PC-9 (cell line): ENCODE measurements around the gene HAGHL. TPM values are rescaled to one million over a fixed set of nuclear protein-coding genes. Genes with fewer than 3 reads are reported as not detected.
"Not testable (repeated sequence)": the region's sequence is repeated elsewhere in the genome, so short reads cannot be mapped to it uniquely, and the experiment has no call there.

ENCODE experiments used
- BruUV-seq: library from RNA; stranded (reverse); fragments of 400-500 nt; replicated peaks from 2 replicates; lab custom pipeline; 2021; lab: Mats Ljungman, UMichigan
- CTCF ChIA-PET: fragments of 300-600 bp; sonication (Branson Sonifier 250); formaldehyde crosslinking; loops from one replicate; lab custom pipeline; 2022; ENCODE audit warnings: antibody characterized with exemption; lab: Charles Lee
- POLR2A ChIA-PET: fragments of 300-600 bp; sonication (Branson Sonifier 250); formaldehyde crosslinking; loops from one replicate; lab custom pipeline; 2022; ENCODE audit warnings: antibody characterized with exemption; ENCODE audit not compliant: unreplicated experiment; lab: Charles Lee
- DNase-seq, 2 experiments: peaks; one replicate each; pipeline versions ENCODE4 v3.0.0 to v3.0.0-alpha.2; 2015 to 2022; ENCODE audit warnings: mixed read lengths in 1 of 2
- H2AFZ ChIP-seq: fragments of 200-600 bp; sonication (generic); 2 replicates; pipeline ENCODE4 v1.8.1; 2017; ENCODE audit warnings: antibody characterized with exemption
- H3F3A ChIP-seq: fragments of 200-600 bp; sonication (generic); 2 replicates; pipeline ENCODE4 v1.8.1; 2017; ENCODE audit warnings: antibody characterized with exemption, mild to moderate bottlenecking, low read depth; ENCODE audit not compliant: insufficient read depth
- H3K27ac ChIP-seq: fragments of 200-600 bp; sonication (generic); 2 replicates; pipeline ENCODE4 v1.6.1; 2016; ENCODE audit warnings: mixed run types
- H3K27me3 ChIP-seq: fragments of 200-600 bp; sonication (generic); 2 replicates; pipeline ENCODE4 v1.6.1; 2016; ENCODE audit warnings: low read depth, mixed run types; ENCODE audit not compliant: insufficient read depth
- H3K36me3 ChIP-seq: fragments of 200-600 bp; sonication (generic); 2 replicates; pipeline ENCODE4 v1.6.1; 2016; ENCODE audit warnings: low read depth, mixed run types
- H3K4me1 ChIP-seq: fragments of 200-600 bp; sonication (generic); replicated peaks from 2 replicates; pipeline ENCODE4 v1.6.1; 2016; ENCODE audit warnings: mixed run types; ENCODE audit not compliant: insufficient read depth
- H3K4me2 ChIP-seq: fragments of 200-600 bp; sonication (generic); 2 replicates; pipeline ENCODE4 v1.6.1; 2017; ENCODE audit warnings: mixed run types
- H3K4me3 ChIP-seq: fragments of 200-600 bp; sonication (generic); 2 replicates; pipeline ENCODE4 v1.6.1; 2016; ENCODE audit warnings: mixed run types
- H3K79me2 ChIP-seq: fragments of 200-600 bp; sonication (generic); 2 replicates; pipeline ENCODE4 v1.6.1; 2017; ENCODE audit warnings: low read depth, mixed run types
- H3K9me2 ChIP-seq: fragments of 200-600 bp; sonication (generic); 2 replicates; pipeline ENCODE4 v1.8.1; 2017; ENCODE audit warnings: mild to moderate bottlenecking; ENCODE audit not compliant: insufficient read depth
- H3K9me3 ChIP-seq: fragments of 200-600 bp; sonication (generic); 2 replicates; pipeline ENCODE4 v1.8.1; 2016; ENCODE audit warnings: low read depth; ENCODE audit not compliant: insufficient read depth
- H4K20me1 ChIP-seq: fragments of 200-600 bp; sonication (generic); 2 replicates; pipeline ENCODE4 v1.8.1; 2017; ENCODE audit not compliant: insufficient read depth
- CTCF ChIP-seq: fragments of 200-600 bp; sonication (generic); conservative IDR thresholded peaks from 2 replicates; pipeline ENCODE4 v1.6.1; 2017; ENCODE audit warnings: mixed run types, antibody characterized with exemption, mild to moderate bottlenecking, moderate library complexity
- EZH2 ChIP-seq: fragments of 200-600 bp; sonication (generic); IDR thresholded peaks from 2 replicates; pipeline ENCODE4 v1.8.0; 2017; ENCODE audit warnings: antibody characterized with exemption, low read depth
- intact Hi-C: fragments of 100-400 bp; cut with micrococcal nuclease; formaldehyde crosslinking; loops from one replicate; pipeline ENCODE4 v1.10.0; 2022; ENCODE audit not compliant: unreplicated experiment
- total RNA-seq: library from RNA; stranded (reverse); gene quantifications from 2 replicates; pipeline ENCODE4 v1.2.3, GENCODE V29; 2021

The HAGHL gene
- total RNA-seq, 1 experiment from 2014 or later, result 31.0 TPM

- no peaks in the 10 kb centered on the region for H4K20me1 ChIP-seq
- BruUV-seq, result no TSS peak
- CTCF ChIA-PET, result interaction anchor here (0.6 kb wide), 1 partner anchor 388 kb away, joined by 9 read pairs; no protein-coding TSS in a partner anchor
- no peaks in the 10 kb centered on the region for H3K36me3 ChIP-seq
- intact Hi-C loops, result no loop called here
- peak in 1 of 2 experiments; percentile 62 for DNase-seq
- peaks cover 3% of the 10 kb centered on the region; the same call in 1 of the 2 replicates for H3K27me3 ChIP-seq
- no peaks in the 10 kb centered on the region for H3K4me1 ChIP-seq
- H3K27ac ChIP-seq, result no peak overlapping the region
- H2AFZ ChIP-seq, result no peak overlapping the region
- no peaks in the 10 kb centered on the region for H3K79me2 ChIP-seq
- 0 out of 2 replicates have a peak, but pooled peaks cover 6% of the 10 kb centered on the region for H3F3A ChIP-seq
- TF ChIP-seq CTCF (no peak), EZH2 (no peak)
- POLR2A ChIA-PET, result no interaction called here
- no peak overlapping the region for H3K4me2 ChIP-seq
- H3K9me3 ChIP-seq, result no peaks in the 10 kb centered on the region
- no peaks in the 10 kb centered on the region for H3K9me2 ChIP-seq
- no peak overlapping the region for H3K4me3 ChIP-seq
Measured at GRCh38 chr16:774086-775001, 47.4 kb downstream of the HAGHL start.

DNA sequence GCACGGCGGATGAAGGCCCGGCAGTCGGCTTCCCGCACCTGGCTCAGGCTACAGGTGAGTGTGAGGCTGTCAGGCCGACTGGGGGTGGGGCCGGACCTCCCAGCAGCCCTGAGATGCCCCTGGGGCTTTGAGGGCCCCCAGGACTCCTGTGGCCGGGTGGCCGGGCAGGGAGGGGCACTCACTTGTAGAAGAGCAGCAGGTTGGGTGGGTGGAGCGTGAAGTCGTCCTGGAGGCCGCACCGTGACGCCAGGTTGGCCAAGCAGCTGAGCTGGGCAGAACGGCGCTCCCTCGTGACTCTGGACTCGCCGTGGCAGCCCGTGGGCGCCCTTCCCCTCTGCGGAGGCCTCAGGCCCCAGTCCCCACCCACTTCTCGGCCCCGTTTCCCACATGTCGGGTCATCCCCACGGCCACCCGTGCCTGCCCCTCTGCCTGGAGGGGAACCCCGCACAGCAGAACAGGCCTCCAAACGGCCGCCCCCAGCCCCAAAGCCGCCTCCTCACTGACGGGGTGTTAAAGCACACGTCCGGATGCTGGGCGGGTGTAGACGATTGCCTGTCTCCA lies 48.4 kb downstream of the HAGHL start:
- Histone ChIP-seq H3K9me3 (no peaks in the 10 kb centered on the region), H3K4me3 (no peak overlapping the region), H2AFZ (no peak overlapping the region), H4K20me1 (no peaks in the 10 kb centered on the region), H3F3A (0 out of 2 replicates have a peak, but pooled peaks cover 6% of the 10 kb centered on the region), H3K4me2 (no peak overlapping the region), H3K4me1 (no peaks in the 10 kb centered on the region), H3K9me2 (no peaks in the 10 kb centered on the region), H3K27me3 (peaks cover 7% of the 10 kb centered on the region), H3K27ac (no peak overlapping the region), H3K79me2 (no peaks in the 10 kb centered on the region), H3K36me3 (no peaks in the 10 kb centered on the region)
- BruUV-seq, result no TSS peak
- CTCF ChIA-PET, result no interaction called here
- TF ChIP-seq CTCF (no peak), EZH2 (no peak)
- no peak for DNase-seq
- intact Hi-C loops, result no loop called here
- POLR2A ChIA-PET, result no interaction called here

DNA sequence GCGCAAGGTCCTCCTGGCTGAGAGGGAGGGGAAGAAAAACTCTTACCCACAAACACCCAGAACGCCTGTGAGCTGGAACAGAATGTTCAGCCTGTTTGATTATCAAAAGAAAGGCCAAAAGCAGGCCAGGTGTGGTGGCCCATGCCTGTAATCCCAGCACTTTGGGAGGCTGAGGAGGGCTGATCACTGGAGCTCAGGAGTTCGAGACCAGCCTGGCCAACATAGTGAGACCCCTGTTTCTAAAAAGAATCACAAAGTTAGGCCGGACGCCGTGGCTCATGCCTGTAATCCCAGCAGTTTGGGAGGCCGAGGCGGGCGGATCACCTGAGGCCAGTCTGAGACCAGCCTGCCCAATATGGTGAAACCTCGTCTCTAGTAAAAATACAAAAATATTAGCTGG lies 49.4 kb downstream of the HAGHL start:
- H3K4me2 ChIP-seq, H3K4me3 ChIP-seq, BruUV-seq, H4K20me1 ChIP-seq, H2AFZ ChIP-seq, H3K36me3 ChIP-seq, H3K4me1 ChIP-seq, DNase-seq, H3K9me2 ChIP-seq, H3F3A ChIP-seq, CTCF ChIA-PET, H3K27ac ChIP-seq, H3K79me2 ChIP-seq, H3K9me3 ChIP-seq: not testable (repeated sequence)
- intact Hi-C loops, result loop anchor here (2.0 kb wide), 2 partner anchors 15 to 35 kb away; partner anchors contain the start of genes CIAO3 and MSLN
- POLR2A ChIA-PET, result interaction anchor here (0.7 kb wide), 1 partner anchor 1204 kb away, joined by 4 read pairs; no protein-coding TSS in a partner anchor
- peaks cover 17% of the 10 kb centered on the region for H3K27me3 ChIP-seq
